ENCODE measurements around the gene CSNK1E.

Gene CSNK1E

DNA sequence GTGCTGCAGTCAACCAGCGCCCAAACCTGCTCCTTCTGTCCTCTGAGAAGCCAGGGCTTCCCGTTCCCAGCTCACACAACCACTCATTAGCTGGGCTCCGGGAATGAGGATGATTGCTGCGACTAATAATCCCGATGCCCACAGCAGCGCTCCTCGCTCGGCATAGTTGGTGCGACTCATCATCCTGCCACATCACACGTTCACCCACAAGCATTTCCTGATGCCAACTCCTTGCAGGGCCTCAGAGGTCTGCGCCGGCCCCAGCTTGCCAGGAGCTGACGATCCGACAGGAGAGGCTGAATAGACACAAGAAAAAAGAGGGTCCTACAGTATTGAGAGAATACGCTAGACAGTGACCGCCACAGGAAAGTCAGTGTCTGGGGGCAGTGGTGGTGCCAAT lies 10.6 kb upstream of the CSNK1E start:
- peak; percentile 65 for DNase-seq (ENCODE audit: low read depth)

GRCh38 chr22:38327396-38327795 lies 10.2 kb upstream of the CSNK1E start:
- DNase-seq (ENCODE audit: low read depth): no peak

DNA sequence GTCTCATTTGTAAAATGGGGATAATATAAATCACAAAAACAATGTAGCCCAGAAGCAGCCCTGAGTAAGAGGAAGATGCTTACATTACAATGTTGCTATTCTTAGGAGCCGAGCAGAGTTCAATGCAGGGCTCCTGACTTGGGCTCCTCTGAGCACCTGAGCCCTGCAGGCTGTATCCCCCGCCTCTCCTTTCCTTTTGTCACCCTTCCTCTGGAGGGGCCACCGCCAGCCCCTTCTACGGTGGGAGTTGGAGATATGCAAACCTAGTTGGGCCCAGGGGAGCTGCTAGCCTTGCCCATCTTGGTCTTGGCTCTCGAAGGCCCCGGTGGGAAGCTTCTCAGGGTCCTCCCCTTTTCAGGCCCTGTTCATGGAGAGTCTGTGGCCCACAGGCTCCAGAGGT lies 8.4 kb upstream of the CSNK1E start:
- DNase-seq (ENCODE audit: low read depth): no peak

GRCh38 chr22:38320605-38321402 lies 3.6 kb upstream of the CSNK1E start:
- no peak for DNase-seq (ENCODE audit: low read depth)

DNA sequence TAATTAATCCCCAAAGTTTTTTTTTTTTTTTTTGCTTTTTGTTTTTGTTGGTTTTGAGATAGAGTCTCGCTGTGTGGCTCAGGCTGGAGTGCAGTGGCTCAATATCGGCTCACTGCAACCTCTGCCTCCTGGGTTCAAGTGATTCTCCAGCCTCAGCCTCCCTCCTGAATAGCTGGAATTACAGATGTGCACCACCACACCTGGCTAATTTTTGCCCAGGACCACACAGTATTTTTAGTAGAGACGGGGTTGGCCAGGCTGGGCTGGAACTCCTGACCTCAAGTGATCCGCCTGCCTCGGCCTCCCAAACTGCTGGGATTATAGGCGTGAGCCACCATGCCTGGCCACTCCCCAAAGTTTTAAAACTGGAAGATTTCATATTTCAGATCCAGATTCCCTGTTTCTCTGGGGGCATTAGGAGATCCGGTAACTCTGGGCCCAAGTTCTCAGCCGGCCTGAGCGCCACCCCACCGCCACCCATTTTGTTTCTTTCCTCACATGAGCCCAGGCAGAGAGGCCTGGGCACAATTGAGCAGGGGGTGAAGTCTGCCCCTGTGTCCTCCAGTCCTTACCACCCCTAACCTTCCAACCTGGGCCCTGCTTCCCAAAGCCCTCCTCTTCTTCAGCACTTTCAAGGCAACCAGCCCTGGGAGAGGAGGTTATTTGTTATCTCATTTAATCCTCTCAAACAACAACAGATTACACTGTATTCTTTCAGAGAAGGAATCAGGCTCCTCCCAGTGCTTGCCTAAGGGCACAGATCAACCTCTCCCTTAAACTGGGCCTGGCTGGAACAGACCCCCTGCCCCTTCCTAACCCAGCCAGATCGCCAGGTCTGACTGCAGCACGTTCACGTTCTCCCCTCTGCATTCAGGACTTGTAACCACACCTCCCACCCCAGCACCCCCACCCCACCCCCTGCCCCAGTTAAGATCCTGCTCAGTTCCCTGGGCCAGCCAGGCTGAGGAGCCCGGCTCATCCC lies 1.9 kb upstream of the CSNK1E start:
- no peak for DNase-seq (ENCODE audit: low read depth)

- peak; percentile 79 for DNase-seq (ENCODE audit: low read depth)
These were observed 922 bp upstream of the CSNK1E start for GRCh38 chr22:38317995-38318715.

DNA sequence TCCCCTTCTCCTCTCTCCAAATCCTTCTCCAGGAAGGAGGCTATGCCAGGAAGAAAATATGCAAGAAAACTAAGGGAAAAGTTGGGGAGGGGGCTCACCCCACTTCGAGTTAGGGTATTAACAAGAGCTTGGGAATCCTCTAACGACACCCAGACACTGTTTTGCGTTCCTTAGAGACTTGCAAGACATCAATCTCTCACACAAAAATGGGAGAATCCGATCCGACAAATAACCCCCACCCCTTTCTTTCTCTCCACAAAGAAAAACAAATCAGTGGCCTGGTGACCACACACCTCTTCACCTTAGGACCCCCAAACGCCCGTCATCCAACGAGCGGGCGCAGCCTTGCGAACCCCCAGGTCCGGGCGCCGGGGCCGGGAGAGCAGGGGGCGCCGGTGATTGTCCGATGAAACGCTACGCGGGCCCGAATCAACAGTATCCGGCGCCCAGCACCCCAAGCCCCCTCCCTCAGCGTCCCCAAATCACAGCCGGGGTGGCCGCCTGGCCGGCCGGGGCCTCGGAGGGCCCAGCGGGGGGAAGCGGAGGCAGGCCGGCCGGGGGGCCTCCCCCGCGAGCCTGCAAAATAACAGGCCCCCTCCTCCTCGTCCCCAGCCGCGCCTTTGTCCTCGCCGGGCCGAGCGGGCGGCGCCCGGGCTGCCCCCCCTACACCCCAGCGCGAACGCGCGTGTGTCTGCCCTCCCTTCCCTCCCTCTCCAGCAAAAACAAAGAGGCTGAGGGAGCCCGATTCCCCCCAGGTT lies 690 bp downstream of the CSNK1E start:
- DNase-seq (ENCODE audit: low read depth): peak; percentile 72

- no peak for DNase-seq (ENCODE audit: low read depth)
These were observed 1.3 kb downstream of the CSNK1E start for GRCh38 chr22:38315823-38316363.

- DNase-seq (ENCODE audit: low read depth): peak; percentile 20
These were observed 2.1 kb downstream of the CSNK1E start for GRCh38 chr22:38314933-38315822.

- peak; percentile 21 for DNase-seq (ENCODE audit: low read depth)
These were observed 2.9 kb downstream of the CSNK1E start for GRCh38 chr22:38314051-38314932.

- peak; percentile 90 for DNase-seq (ENCODE audit: low read depth)
These were observed 3.8 kb downstream of the CSNK1E start for GRCh38 chr22:38313384-38313955.

DNA sequence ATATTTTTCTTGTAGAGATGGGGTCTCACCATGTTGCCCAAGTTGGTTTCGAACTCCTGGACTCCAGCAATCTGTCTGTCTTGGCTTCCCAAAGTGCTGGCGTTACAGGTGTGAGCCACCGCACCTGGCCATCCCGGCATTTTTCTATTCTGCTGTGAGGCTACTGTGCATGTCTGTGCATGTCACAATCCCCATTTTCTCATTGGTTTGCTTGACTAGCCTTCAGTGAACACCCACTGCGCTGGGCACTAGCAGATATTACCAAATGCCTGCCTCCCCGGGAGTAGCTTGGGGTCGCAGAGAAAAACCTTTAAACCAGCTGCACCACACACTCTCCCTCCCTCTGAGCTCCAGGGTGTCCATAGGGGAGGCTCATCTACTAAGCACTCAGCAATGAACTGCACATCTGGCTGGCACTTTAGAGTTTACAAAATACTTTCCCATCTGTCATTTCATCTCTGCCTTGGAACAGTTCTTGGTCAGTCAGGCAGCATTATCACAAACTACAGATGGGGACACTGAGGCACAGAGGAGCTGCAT lies 4.9 kb downstream of the CSNK1E start:
- peak; percentile 78 for DNase-seq (ENCODE audit: low read depth)

DNA sequence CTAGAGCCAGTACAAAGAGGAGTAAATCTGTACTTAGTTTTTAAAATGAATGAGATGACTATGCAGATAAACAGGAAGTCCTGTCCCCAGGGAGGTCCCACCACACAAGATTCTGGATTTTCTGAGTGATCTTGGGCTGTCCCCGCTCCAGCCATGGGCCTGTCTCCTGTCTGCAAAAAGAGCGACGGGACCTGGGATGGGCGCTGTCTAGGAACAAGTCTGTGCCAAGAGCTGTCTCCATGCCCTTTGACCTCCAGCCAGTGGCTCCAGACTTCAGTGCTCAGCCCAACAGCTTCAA lies 6.0 kb downstream of the CSNK1E start:
- DNase-seq (ENCODE audit: low read depth): peak; percentile 52

- DNase-seq (ENCODE audit: low read depth): peak; percentile 18
These were observed 6.5 kb downstream of the CSNK1E start for GRCh38 chr22:38310518-38311322.

DNA sequence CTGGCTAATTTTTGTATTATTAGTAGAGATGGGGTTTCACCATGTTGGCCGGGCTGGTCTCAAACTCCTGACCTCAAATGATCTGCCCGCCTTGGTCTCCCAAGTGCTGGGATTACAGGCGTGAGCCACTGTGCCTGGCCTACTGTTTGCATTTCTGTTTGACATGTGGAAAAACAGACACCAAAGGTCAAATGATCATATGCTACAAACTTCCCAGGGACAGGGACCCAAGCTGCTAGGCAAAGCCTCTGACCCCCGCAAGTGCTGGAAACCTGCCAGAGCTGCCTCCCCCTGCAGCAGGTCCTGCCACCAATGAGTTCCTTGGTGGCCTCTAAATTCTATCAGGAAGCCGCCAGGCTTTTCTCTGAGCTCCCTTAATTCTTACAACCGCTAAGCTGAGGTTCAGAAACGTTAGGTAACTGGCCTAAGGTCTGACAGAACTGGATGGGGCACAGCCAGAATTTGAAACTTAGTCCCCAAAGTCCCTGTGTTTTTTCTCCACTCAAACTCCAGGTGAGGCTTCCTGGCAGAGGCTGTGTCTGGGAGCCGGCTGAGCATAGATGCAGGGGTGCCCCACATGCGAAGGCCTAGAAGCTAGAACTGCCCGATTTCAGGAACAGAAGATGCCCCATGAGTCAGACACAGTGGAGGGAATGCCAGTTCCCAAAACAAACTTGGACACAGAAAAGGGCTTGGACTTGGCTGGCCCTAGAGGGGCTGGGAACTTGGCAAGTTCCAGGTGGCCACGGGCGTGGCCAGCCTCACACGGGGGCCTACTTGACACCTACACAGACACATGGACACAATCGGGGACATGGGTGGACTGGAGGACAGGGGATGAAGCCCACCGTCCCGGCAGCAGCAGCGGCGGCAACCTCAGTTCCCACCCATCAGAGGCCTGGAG lies 7.4 kb downstream of the CSNK1E start:
- peak; percentile 67 for DNase-seq (ENCODE audit: low read depth)

- DNase-seq (ENCODE audit: low read depth): no peak
These were observed 8.3 kb downstream of the CSNK1E start for GRCh38 chr22:38308791-38309498.

Measured in fibroblast of gingiva (primary cell).